Stimulated activated naive CD4-positive, alpha-beta T cell treated with Interleukin-2 at 50 U/mL for 16 hours (primary cell): ENCODE data around the gene CD163L1.
"Not testable (repeated sequence)": the region's sequence is repeated elsewhere in the genome, so short reads cannot be mapped to it uniquely, and the experiment has no call there.

Experiments
- DNase-seq: peaks from one replicate; lab custom pipeline; 2025; lab: John Stamatoyannopoulos, UW

CD163L1 gene

DNA sequence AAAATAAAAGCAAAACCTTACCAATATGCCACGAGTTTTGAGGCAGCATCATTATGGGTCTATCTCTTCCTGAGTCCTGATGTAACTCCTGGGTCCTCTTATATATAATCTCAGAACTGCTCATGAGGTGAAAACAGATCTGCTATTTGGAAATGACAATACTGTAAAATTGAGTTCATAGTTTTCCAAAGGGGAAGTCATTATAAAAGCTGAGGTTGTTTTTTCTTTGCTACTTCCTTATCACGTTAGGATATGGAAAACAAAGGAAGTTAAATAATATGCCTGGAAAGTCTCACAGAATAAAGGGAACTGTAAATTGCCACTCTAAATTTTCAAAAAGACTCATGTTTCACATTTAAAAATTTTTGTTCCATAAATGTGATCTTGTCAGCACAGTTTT is at the start of gene CD163L1:
CD163L1 (minus strand) TSS at position 78 of the 400 bp plus-strand sequence; CDS start at position 52, 26 bp downstream.
- no peak for DNase-seq

DNA sequence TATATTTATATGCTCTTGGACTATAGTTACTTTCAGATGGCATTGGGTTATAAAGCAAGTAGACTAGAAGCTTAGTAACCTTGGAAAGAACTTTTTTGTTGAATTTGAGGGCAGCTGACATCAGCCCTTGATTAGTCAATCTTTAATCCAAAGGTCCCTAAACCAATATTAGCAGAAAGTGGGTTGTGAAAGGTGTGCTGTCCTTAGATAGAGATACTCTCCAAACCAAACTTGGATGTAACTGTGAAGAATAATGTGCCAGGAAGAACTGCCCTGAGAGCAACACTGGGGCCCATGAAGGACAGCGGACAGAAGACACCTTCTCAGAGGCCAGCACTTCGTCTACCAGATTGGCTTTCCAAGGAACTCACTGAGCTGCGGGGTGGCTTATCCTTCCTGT is 49.1 kb upstream of the CD163L1 start:
- DNase-seq, result no peak

DNA sequence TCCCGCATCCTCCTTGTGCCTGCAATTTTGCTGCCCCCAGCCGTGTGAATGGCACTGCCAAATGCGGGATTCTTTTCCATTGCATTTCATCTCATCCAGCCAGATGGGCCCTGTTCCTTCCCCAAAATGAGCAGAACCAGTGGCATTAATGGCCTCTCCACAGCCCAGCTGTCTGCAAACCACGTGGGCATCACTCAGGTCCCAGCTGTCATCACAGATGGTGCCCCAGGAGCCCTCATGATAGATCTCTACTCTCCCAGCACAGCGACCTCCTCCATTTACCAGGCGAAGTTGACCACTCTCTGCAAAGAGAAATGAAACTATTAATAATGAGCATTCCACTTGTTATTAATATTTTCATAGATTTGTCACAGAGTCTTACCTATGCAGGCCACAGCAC is 42.6 kb upstream of the CD163L1 start:
- DNase-seq, result no peak

- no peak for DNase-seq
Observed at GRCh38 chr12:7485095-7485494, 41.1 kb upstream of the CD163L1 start.

DNA sequence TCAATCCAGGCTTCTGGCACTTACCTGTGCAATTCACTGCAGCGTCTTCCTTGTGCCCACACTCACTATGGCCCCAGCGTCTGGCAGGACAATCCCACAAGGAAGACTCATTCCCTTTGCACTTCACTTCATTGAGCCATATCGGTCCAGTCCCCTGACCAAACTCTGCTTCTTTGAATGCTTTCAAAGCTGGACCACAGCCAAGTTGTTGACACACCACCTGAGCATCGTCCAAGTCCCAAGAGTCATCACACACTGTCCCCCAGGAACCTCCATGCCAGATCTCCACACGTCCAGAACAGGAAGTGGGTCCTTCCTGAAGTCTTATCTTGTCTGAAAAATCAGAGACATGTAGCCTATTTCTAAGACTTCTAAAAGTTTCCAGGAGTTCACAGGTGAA is 39.4 kb upstream of the CD163L1 start:
- DNase-seq, result no peak

DNA sequence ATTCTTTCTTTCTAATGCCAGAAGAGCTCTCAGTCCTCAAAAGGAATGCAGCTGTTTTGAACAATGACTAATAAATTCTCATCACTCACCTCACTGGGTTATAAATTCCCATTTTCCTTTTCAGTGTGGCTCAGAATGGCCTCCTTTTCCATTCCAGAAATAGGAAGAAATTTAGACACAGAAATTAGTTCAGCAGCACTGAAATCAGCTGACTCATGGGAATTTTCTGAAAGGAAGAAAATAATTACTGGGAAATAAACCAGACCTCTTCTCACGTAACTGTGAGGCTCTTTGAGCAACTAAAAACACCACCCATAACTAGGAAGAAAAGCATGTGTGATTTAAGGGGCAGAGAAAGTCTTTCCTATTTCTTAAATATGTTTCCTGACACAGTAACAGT is 35.8 kb upstream of the CD163L1 start:
- no peak for DNase-seq

- no peak for DNase-seq
Observed at GRCh38 chr12:7472060-7472459, 28.1 kb upstream of the CD163L1 start.

DNA sequence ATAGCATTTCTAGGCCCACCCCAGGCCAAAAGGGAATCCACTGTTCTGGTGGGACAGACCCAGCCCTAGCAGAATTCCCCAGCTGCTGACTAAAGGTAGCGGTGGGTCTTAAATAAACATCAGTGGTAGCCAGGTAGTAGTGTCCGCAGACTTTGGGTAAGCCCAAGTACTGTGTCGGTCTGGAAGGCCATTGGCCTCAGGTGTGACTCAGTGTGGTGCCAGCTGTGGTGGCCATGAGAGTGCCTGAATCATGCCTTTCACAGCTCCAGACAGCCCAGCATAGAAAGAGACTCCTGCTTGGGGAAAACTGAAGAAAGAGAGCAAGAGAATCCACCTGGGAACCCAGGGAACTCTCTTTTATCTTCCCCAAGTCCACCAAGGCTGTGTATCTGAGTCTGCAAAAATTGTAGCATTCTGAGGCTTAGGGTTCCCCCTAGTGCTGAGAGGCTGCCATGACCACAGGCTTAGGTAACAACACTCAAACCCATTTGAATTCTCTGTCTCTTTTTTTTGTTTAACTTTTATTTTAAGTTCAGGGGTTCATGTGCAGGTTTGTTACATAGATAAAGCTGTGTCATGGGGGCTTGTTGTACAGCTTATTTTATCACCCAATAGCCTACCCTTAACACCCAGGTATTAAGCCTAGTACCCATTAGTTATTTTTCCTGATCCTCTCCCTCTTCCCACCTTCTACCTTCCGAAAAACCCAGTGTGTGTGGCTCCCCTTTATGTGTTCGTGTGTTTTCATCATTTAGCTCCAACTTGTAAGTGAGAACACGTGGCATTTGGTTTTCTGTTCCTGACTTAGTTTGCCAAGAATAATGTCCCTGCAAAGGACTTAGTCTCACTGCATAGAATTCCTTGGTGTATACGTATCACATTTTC is 16.7 kb upstream of the CD163L1 start:
- peak; percentile 27 for DNase-seq

DNA sequence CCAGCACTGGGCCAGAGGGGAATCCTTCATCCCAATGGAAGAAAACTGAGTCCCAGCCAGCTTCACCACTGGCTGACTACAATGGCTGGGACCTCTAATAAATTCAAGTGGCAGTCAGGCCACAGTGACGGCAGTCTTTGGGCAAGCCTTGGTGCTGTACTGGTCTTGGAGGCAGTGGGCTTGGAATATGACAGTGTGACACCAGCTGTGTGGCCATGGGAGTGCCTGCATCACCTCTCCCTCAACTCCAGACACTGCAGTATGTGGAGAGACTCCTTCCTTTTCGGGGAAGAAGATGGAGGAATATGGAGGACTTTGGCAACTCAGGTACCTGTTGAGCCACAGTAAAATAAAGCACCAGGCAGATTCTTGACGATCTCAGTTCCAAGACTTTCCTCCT is 16.0 kb upstream of the CD163L1 start:
- no peak for DNase-seq

- DNase-seq, result no peak
Observed at GRCh38 chr12:7451756-7452155, 7.8 kb upstream of the CD163L1 start.

GRCh38 chr12:7450667-7451066 is 6.7 kb upstream of the CD163L1 start:
- DNase-seq, result no peak

- no peak for DNase-seq
Observed at GRCh38 chr12:7448099-7448498, 4.1 kb upstream of the CD163L1 start.

- no peak for DNase-seq
Observed at GRCh38 chr12:7444537-7444936, 584 bp upstream of the CD163L1 start.

- no peak for DNase-seq
Observed at GRCh38 chr12:7441216-7441615, 2.7 kb downstream of the CD163L1 start.

- DNase-seq, result peak; percentile 23
Observed at GRCh38 chr12:7439579-7440505, 4.1 kb downstream of the CD163L1 start.

- not testable (repeated sequence) for DNase-seq
Observed at GRCh38 chr12:7438291-7438995, 5.5 kb downstream of the CD163L1 start.

- not testable (repeated sequence) for DNase-seq
Observed at GRCh38 chr12:7437494-7437893, 6.5 kb downstream of the CD163L1 start.

GRCh38 chr12:7434670-7435069 is 9.3 kb downstream of the CD163L1 start:
- no peak for DNase-seq

DNA sequence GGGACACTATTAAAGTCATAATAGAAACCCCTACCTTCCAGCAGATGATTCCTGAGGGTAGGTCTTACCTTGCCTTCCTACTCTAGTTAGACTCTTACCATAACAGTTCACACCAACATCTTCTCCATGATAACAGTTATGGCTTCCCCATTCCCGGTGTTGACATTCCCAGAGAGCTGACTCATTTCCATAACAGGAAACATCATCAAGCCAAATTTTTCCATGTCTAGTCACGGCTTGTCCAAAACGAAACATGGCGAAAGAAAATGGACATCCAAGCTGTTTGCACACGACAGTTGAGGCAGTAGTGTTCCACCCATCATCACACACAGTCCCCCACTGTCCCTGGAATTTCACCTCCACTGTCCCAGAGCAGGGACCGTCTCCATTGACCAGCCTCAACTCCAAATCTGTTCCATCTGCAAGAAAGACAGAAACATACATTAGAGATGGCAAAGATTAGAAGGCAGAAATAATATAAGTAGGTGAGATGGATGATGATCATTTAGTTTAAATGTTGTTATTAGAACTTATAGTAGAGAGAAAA is 10.6 kb downstream of the CD163L1 start:
- no peak for DNase-seq

DNA sequence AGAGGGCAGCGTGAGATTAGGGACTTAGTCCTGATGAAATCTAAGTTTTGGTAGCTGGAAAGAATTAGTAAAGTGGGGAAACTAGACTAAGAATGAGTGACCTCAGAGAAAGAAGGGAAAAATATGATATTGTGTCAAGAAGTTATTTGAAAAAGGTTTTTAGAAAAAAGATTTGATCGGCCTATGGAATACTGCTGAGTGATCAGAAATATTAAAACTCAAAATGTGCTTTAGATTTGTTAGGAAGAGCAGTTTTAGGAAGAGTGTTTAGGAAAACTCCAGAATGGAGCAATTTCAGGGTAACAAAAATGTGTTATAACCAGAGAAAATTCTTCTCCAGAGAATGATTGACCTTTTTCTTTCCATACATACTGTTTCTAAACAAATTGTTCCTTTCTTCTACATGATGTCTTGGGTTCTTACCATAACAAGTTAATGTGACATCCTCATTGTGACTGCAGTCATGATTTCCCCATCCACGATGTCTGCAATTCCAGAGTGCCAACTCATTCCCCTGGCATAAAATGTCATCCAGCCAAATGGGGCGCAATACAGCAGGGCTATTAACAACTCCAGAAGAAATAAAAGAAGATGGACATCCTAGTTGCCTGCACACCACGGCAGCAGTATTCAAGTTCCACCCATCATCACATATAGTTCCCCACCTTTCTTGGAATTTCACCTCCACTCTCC is 11.8 kb downstream of the CD163L1 start:
- no peak for DNase-seq

DNA sequence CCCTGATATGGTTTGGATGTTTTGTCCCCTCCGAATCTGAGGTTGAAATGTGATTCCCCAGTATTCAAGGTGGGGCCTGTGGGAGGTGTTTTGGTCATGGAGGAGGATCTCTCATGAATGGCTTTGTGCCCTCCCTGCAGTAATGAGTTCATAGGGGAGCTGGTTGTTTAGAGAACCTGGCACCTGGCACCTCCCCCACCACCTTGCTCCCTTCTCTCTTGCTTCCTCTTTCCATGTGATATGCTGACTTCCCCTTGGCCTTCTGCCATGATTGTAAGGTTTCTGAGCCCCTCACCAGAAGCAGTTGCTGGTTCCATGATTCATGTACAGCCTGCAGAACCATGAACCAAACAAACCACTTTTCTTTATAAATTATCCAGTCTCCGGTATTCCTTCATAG is 32.6 kb downstream of the CD163L1 start:
- DNase-seq, result no peak
